ENCODE results near the gene LHFPL5.

LHFPL5 gene

DNA sequence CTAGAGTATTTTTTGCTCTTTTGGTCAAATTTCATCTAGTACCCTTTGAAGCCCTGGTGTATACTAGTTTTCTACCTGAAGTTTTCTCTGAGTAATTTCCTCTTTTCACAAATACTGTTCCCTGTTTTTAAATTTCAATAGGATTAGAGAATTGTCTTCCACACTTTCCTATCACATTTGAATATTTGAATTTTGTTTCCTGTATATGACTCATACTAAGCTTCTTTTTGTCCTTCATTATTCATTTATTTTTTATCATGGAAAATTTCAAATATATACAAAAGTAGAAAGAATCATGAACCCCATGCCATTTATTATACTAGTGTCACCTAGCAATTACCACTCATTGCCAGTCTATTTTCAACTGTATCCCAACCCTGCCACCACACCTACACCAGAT lies 52.7 kb downstream of the LHFPL5 start:
- Histone ChIP-seq H3K36me3 (peaks cover 21 to 68% (median 45%) of the 10 kb centered on the region in 3 donors), H3K4me1 (no peaks in the 10 kb centered on the region), H3K27ac (no peak overlapping the region), H3K4me3 (no peak overlapping the region), H3K9me3 (no peaks in the 10 kb centered on the region), H3K27me3 (no peaks in the 10 kb centered on the region)
- DNase-seq, result no peak
- TF ChIP-seq, protein P1, sequence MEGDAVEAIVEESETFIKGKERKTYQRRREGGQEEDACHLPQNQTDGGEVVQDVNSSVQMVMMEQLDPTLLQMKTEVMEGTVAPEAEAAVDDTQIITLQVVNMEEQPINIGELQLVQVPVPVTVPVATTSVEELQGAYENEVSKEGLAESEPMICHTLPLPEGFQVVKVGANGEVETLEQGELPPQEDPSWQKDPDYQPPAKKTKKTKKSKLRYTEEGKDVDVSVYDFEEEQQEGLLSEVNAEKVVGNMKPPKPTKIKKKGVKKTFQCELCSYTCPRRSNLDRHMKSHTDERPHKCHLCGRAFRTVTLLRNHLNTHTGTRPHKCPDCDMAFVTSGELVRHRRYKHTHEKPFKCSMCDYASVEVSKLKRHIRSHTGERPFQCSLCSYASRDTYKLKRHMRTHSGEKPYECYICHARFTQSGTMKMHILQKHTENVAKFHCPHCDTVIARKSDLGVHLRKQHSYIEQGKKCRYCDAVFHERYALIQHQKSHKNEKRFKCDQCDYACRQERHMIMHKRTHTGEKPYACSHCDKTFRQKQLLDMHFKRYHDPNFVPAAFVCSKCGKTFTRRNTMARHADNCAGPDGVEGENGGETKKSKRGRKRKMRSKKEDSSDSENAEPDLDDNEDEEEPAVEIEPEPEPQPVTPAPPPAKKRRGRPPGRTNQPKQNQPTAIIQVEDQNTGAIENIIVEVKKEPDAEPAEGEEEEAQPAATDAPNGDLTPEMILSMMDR (IDR thresholded peaks at IDR 0.05), result no peak
- intact Hi-C loops (cut with DNase I; ENCODE audit: low total_unique reads), result no loop called here

DNA sequence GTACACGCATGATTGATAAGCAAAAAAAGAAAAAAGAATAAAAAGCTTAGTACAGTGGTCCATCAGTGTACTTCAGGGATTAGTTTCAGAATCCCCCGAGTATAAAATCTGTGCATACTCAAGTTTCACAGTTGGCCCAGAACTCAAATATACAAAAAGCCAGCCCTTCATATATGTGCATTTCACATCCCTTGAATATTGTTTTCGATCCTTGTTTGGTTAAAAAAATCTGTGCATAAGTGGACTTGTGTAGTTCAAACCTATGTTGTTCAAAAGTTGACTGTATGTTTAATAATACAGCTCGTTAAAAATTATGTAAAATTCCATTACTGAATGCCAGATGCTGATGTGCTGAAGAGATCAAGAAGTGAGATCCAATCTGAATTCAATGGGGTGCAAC lies 54.2 kb downstream of the LHFPL5 start:
- Histone ChIP-seq H3K4me3 (no peak overlapping the region), H3K36me3 (peaks cover 18 to 54% (median 47%) of the 10 kb centered on the region in 3 donors), H3K27ac (no peak overlapping the region), H3K27me3 (no peaks in the 10 kb centered on the region), H3K4me1 (no peaks in the 10 kb centered on the region), H3K9me3 (no peaks in the 10 kb centered on the region)
- intact Hi-C loops (cut with DNase I; ENCODE audit: low total_unique reads), result no loop called here
- TF ChIP-seq, protein P1 (IDR thresholded peaks at IDR 0.05), result no peak
- DNase-seq, result no peak

All from tibial artery (tissue), 4 donors.